GM21515 (cell line): ENCODE results near the gene PCDHGA3.
"Not testable (repeated sequence)": the region's sequence is repeated elsewhere in the genome, so short reads cannot be mapped to it uniquely, and the experiment has no call there.

ENCODE experiments used
- ATAC-seq: cut with Tn5 transposase; IDR thresholded peaks from one replicate; pipeline ENCODE4 v1.9.1; 2021; ENCODE audit not compliant: unreplicated experiment

Gene PCDHGA3

GRCh38 chr5:141343242-141343952 lies at the start of gene PCDHGA3:
Gene PCDHGA3, plus strand, starts transcription at chr5:141343829. Its CDS starts 205 bp downstream, at chr5:141344034.
- no peak for ATAC-seq

GRCh38 chr5:141298376-141298775 lies 45.3 kb upstream of the PCDHGA3 start:
- ATAC-seq, result no peak

GRCh38 chr5:141303756-141304155 lies 39.9 kb upstream of the PCDHGA3 start, which contains the start of gene SLC25A2:
Gene SLC25A2, minus strand, starts transcription at chr5:141304049. Its CDS starts 184 bp downstream, at chr5:141303865.
- no peak for ATAC-seq

- ATAC-seq, result no peak
Observed at GRCh38 chr5:141306630-141307029, 37.0 kb upstream of the PCDHGA3 start.

GRCh38 chr5:141313711-141314110 lies 29.9 kb upstream of the PCDHGA3 start:
- no peak for ATAC-seq

- ATAC-seq, result not testable (repeated sequence)
Observed at GRCh38 chr5:141316963-141317362, 26.7 kb upstream of the PCDHGA3 start.

GRCh38 chr5:141319202-141319601 lies 24.4 kb upstream of the PCDHGA3 start:
- no peak for ATAC-seq

- no peak for ATAC-seq
Observed at GRCh38 chr5:141319699-141320098, 23.9 kb upstream of the PCDHGA3 start.

- peak; percentile 95 for ATAC-seq
Observed at GRCh38 chr5:141320225-141321169, 23.1 kb upstream of the PCDHGA3 start, which contains the start of gene TAF7. Gene TAF7, minus strand, starts transcription at chr5:141320784. Its CDS starts 740 bp downstream, at chr5:141320044.

GRCh38 chr5:141322261-141322660 lies 21.4 kb upstream of the PCDHGA3 start:
- no peak for ATAC-seq

- peak; percentile 92 for ATAC-seq
Observed at GRCh38 chr5:141326088-141326854, 17.4 kb upstream of the PCDHGA3 start.

GRCh38 chr5:141328231-141328630 lies 15.4 kb upstream of the PCDHGA3 start:
- no peak for ATAC-seq

- ATAC-seq, result no peak
Observed at GRCh38 chr5:141330299-141331080, 13.1 kb upstream of the PCDHGA3 start, which contains the start of gene PCDHGA1. Gene PCDHGA1, plus strand, starts transcription at chr5:141330514.

GRCh38 chr5:141332571-141332970 lies 11.1 kb upstream of the PCDHGA3 start:
- not testable (repeated sequence) for ATAC-seq

- no peak for ATAC-seq
Observed at GRCh38 chr5:141338538-141339306, 4.9 kb upstream of the PCDHGA3 start, which contains the start of gene PCDHGA2. Gene PCDHGA2, plus strand, starts transcription at chr5:141338760.

- not testable (repeated sequence) for ATAC-seq
Observed at GRCh38 chr5:141340781-141341354, 2.8 kb upstream of the PCDHGA3 start.

- ATAC-seq, result no peak
Observed at GRCh38 chr5:141342773-141343172, 856 bp upstream of the PCDHGA3 start.

GRCh38 chr5:141343953-141344463 lies 379 bp downstream of the PCDHGA3 start:
- no peak for ATAC-seq

GRCh38 chr5:141345327-141345726 lies 1.7 kb downstream of the PCDHGA3 start:
- no peak for ATAC-seq
